T-helper 22 cell (primary cell): ENCODE measurements around the gene PPP2R5E.
"Not testable (repeated sequence)": the region's sequence is repeated elsewhere in the genome, so short reads cannot be mapped to it uniquely, and the experiment has no call there.

Experiments used
- DNase-seq: peaks from one replicate; pipeline ENCODE4 v3.0.0-alpha.2; 2020; ENCODE audit warnings: low read depth

Gene PPP2R5E

DNA sequence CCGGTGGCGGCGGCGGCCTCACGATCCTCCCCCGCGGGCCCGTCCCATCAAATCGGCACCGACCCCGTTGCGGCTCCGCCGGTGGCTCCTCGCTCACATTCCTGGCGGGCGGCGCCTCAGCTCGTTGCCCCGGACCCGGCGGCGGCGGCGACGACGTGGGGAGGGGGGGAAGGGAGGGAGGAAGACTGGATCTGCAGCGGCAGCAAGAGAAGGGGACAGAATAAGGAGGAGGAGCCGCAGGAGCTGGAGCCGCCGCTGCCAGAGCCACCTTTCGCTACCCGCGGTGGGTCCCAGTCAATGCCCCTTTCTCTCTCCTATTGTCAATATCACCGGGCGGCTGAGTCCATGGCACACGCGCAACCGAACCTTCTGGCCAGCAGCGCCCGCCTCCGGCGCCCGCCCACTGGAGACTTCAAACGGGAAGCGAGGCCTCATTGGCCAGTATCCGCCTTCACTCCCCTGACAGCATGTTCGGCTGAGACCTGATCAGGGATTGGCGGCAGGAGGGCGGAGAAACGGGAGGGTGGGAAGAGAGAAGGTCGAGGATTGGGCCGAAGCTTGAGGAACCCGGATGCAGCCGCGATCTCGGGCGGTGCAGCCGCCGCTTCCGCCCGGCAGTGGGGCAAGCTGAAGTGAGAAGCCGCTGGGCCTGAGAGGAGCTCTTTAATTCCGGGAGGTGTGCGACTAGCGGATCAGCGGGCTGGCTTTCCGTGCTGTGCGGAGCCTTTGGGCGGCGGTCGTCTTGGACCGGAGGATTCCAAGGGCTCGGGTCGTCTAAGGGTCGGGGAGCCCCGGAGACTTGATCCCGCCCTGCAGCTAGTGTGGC lies at the start of gene PPP2R5E:
TSS of gene PPP2R5E (minus strand) at position 378 of the 826 bp plus-strand sequence. CDS start 3,692 bp downstream, outside the sequence.
- peak; percentile 98 for DNase-seq

- DNase-seq = not testable (repeated sequence)
These were observed 39.9 kb upstream of the PPP2R5E start for GRCh38 chr14:63583046-63583445.

DNA sequence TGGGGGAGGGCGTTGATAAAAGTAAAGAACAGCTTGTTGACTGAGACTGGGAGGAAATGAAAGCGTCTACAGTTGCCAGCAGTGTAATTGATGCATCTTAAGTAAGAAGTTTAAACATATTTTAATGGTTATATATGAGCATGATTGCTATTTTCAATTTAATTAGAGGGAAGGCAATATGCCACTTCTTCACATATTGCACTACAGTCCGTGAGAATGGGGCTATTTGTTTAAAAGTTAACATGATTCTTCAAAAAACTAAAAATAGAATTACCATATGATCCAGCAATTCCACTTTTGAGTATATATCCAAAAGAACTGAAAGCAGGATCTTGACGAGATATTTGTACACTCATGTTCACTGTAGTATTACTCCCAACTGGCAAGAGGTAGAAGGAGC lies 38.3 kb upstream of the PPP2R5E start:
- DNase-seq = no peak

DNA sequence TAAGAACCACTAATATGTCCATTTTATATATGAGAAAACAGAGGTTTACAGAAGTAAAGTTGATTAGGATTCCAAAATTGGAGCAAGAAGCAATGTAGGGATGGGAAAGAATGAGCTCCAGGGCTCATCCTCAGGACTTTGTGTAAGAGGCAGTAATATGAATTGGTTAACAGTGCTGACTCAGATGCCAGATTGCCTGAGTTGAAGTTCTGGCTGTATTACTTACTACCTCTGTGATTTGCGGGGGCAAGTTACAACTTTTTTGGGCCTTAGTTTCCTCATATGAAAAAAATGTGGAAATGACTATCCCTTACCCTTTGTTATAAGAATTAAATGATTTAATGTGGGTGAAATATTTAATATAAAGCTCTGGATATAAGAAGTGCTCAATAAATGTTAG lies 35.1 kb upstream of the PPP2R5E start:
- no peak for DNase-seq

DNA sequence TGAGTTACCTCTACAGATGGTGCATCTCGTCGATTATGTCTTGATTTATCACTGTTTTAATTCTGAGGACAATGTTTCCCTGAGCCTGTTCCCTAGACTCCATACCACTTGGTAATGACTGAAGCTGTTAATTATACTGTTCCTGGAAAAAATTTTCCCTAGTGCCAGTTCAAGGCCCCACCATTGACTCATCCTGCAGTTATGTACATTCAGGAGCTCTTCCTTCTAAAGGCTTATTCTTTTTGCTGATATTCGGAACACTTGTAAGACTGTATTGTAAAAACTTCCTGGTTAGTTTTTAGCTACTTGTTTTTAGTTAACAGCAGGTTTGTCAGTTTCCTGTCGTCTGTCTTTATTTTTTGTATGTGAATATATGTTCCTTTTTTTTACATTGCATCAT lies 30.4 kb upstream of the PPP2R5E start:
- no peak for DNase-seq

- no peak for DNase-seq
These were observed 22.3 kb upstream of the PPP2R5E start for GRCh38 chr14:63565448-63565847.

DNA sequence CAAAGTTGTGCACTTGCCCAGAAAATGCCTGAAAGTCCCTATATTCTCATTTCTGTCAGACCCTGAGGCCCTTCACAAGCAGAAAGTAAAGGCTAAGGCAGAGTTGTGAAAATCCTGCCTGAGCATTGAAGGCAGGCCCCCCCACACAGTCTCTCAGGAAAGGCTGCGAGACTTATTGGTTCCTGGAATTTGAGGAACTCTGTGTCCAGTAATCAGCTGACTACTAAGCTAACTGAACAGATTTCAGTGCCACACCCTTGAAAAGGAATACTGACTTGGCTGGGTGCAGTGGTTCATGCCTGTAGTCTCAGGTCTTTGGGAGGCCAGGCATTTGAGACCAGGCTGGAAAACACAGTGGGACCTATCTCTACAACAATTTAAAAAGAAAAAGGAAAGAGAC lies 21.1 kb upstream of the PPP2R5E start:
- no peak for DNase-seq

DNA sequence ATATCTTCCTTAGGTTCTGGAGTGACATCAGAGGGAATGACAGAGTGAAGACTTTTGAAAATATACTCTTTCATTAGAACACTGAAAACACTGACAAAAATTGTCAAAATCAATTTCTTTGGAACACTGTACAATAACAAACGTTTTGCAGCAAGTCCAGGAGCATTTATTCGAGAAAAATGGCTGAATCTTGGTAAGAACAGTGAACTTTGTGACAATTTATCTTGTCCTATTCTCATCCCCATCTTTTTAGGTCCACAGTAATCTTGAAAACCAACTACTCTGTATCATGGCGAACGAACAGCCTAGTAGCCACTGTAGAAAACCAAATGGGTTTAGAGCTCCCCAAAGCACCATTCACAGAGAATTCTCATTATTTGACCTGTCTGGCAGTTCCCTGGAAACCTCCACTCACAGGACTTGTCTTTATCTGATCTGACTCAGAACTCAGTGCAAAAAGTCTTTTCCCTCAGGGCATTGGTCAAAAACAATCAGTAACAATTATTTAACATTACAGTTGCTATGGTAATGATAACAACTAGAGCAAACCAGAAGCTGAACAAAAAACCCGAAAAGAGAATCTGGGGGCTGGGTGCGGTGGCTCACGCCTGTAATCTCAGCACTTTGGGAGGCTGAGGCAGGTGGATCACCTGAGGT lies 20.3 kb upstream of the PPP2R5E start:
- no peak for DNase-seq

GRCh38 chr14:63562405-63562804 lies 19.2 kb upstream of the PPP2R5E start:
- no peak for DNase-seq

DNA sequence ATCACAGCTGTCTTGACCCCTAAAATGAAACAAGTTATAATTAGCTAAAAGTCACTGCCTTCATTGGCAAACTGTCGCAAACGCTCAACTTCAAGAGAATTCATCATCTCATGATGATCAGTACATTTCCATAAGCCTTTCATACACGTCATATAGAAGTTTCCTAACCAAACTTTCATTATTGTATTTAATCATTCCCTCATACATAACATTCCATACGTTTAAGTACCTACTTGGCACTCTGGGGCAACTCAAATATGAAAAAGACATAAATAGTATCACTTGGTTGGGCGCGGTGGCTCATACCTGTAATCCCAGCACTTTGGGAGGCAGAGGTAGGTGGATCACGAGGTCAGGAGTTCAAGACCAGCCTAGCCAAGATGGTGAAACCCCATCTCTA lies 12.4 kb upstream of the PPP2R5E start:
- DNase-seq = no peak

- no peak for DNase-seq
These were observed 8.2 kb upstream of the PPP2R5E start for GRCh38 chr14:63551332-63551731.

DNA sequence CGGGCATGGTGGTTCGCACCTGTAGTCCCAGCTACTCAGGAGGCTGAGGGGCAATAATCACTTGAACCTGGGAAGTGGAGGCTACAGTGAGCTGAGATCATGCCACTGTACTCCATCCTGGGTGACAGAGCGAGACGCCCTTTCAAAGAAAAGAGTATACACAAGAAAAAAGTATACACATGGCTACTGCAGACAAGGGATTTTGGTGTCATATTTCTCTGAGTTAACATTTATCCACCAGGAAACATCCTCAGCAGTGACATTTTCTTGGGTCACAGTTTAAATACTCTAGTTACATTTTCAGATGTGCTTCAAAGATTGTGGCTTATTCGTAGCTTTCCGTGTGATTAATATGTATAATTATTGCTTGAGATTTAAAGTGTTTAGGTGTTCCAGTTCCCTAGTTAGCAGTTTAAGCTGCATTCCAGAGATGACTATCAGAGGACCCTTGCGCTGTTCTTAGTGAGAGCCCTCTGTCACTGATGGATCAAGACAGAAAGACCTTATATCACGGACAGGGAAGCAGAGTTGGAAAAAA lies 4.7 kb upstream of the PPP2R5E start:
- DNase-seq = no peak

DNA sequence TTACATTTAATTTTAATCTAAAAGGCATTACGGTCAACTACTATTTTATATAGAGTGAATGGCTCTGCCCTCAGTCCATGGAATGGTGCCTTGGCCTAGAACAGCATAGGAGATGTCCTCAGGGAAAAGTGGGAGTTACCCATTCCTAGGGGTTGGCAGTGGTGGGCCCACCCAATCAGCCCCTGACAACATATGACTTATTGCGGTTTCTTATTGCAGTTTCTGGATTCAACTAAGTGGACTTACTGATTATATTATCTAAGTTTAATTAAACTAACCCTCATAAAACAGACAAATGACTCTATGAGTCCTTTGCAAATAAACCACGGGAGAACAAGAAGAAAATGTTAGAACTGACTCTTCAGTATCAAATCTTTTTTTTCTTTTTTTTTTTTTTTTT lies 2.3 kb upstream of the PPP2R5E start:
- no peak for DNase-seq

- DNase-seq = no peak
These were observed 1.6 kb upstream of the PPP2R5E start for GRCh38 chr14:63544591-63545299.

DNA sequence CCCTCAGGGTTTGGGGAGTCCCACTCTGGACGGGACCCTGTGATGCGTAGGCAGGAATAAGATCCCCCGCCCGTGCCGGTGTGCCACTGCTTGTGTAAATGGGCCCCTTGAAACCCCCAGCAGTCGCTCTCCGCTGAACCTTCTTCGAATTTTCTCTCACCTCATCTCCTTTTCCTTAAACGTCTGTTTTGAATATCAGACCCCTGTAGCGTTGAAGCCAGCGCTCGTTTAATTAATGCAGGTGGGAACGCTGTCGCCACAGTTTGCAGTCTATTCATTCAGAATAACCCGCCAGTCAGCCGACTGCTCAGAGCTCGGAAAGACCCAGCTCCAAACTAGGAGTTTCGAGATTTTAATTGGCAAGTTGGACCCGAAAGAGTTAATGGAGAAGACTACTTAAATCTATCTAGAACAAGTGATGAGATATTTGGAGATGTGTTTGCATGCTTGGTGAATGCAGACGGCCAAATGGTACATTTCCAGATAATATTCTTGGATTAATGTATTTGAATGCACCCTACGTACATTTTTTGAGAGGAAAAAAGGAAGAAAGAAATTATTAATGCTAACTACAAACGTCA lies 739 bp upstream of the PPP2R5E start:
- DNase-seq = no peak

GRCh38 chr14:63542231-63542999 lies 762 bp downstream of the PPP2R5E start:
- DNase-seq = no peak

DNA sequence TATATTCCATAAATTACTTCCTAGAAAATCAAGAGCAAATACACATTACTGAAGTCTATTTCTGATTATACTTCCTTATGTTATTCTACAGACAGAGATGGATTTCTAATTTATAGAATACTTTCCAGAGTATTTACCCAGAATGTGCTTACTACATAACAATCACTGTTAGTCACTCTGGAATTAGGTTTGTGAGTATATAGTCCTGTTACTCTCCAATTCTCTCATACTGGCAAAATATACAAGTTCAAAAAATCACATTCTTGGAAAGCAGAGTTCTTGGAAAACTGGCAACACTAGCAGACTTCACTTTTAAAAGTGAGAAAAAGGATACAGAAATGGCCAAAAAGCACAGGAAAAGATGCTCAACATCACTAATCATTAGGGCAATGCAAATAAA lies 7.3 kb downstream of the PPP2R5E start:
- DNase-seq = no peak

DNA sequence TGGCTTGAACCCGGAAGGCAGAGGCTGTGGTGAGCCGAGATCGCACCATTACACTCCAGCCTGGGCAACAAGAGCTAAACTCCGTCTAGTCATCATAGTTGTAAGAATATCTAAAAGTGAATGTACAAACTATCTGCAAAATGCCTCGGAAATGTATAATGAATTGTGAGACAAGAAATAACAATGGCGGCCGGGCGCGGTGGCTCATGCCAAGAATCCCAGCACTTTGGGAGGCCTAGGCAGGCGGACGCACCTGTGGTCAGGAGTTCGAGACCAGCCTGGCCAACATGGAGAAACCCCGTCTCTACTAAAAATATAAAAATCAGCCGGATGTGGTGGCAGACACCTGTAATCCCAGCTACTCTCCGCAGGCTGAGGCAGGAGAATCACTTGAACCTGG lies 9.7 kb downstream of the PPP2R5E start:
- no peak for DNase-seq

DNA sequence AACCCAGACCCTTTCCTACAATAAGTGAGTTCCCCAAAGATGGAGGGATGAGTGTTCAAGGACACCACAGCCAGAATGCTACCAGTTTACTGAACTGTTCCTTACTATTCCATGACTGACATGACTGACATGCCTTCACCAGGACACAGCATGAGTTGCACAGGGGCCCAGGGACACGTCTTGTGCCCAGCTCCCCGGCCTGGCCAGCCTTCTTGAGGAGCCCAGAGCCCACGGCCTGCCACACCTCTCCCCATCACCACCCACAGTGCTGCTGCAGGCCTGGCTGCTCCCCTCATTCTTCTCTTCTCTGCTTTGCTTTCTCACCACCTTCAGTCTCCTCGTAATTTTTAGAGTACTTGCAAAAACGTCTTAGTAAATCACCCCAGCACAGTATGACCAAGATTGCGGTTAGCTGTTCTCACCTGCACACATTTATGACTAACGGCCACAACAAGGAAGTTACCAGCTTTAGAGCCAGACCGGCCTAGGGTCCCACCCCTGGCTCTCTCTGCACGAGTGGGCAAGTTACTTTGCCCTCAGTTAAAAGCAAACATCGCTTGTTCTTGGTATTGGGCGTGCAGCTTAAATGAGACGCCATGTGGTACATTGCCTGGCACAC lies 18.5 kb downstream of the PPP2R5E start:
- DNase-seq = no peak

DNA sequence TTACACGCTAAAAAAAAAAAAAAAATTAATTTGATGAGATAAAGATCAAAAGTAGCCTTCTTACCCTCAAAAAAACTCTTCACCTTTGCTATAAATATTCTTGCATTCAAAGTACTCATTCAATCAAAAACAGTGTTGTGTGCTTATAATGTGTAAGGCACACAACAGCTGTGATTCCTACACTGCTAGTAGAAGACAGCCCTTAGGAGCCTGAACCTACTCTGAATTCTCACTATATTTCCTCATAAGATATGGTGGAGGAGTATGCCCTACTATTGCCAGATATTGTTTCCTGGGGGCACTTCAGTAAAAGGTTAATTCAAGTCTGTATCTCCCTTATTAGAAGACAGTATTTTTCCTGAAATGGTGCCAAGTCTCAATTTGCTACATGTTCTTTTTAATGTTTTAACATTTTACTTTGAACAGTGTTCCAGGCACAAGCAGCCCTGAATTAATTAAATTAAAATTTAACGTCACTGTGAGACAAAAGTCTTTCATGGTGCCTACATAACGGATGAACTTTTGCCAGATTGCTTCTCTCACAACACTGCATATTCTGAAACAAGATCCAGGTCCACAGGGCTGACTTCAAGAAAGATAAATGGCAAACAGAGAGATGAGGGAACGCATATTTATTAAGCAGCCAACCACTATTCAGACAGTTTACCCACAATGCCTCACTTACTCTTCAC lies 19.3 kb downstream of the PPP2R5E start:
- no peak for DNase-seq
